EL (cell line): Measurements from ENCODE around the gene IGF2BP3.
"Not testable (repeated sequence)": the region's sequence is repeated elsewhere in the genome, so short reads cannot be mapped to it uniquely, and the experiment has no call there.

Source experiments
- DNase-seq: peaks from one replicate; pipeline ENCODE4 v3.0.0-alpha.2; 2016

The IGF2BP3 gene

DNA sequence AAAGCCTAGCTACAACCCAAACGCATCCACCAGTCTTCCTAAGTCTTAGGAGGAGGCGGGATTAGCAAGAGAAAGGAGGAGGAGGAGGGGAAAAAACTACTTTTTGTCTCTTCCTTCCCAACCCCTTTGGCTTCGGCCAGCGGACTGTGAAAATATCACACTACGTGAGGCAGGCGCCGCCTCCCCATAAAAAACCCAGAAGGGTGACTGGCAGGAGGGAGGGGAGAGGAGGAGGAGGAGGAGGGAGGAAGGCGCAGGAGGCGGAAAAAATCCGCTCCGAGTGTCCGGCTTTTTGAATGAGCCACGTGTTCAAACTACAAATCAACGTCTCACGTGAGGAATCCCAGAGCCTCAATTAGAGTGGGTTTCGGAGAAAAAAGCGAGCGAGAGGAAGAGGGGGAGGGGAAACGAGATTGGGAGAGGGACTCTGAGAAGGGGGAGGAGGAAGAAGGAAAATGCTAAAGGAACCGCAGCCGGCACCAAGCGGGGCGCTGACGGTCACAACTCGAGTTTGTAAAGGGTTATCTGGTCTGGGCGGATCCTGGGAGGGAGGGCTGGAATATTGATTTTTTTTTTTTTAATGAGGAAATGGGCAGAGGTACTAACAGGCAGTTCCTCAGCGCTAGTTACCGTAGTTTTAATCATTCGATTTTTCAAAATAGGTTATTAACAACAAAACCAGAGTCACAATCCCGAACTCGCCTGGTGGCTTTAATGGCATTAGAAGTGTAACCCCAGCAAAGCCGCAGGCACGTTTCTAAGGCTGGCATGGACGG is at the start of gene IGF2BP3:
Gene IGF2BP3 (minus strand): TSS at position 162 of the 776 bp plus-strand sequence. CDS start 381 bp downstream, outside the sequence.
- peak; percentile 98 for DNase-seq

- DNase-seq: no peak
Measured at GRCh38 chr7:23514755-23515154, 44.5 kb upstream of the IGF2BP3 start.

DNA sequence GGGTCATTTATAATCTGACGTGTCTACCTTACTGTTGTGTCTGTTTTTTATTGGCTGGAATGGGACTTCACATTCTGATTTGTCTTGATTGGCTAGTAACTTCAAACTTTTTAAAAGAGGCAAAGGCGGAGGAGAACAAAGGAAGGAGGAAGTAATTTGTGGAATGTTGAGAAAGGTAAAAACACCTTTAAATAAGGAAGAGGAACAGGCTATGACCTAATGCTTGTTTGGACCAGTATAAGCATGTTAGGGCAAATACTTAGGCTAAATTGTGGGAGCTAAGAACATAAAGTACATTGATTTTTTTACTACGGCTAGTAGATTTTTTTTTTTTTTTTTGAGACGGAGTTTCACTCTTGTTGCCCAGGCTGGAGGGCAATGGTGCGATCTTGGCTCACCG is 43.5 kb upstream of the IGF2BP3 start:
- DNase-seq: not testable (repeated sequence)

GRCh38 chr7:23494009-23494408 is 23.7 kb upstream of the IGF2BP3 start:
- no peak for DNase-seq

- no peak for DNase-seq
Measured at GRCh38 chr7:23491502-23491901, 21.2 kb upstream of the IGF2BP3 start.

- DNase-seq: peak; percentile 28
Measured at GRCh38 chr7:23490357-23491135, 20.3 kb upstream of the IGF2BP3 start.

DNA sequence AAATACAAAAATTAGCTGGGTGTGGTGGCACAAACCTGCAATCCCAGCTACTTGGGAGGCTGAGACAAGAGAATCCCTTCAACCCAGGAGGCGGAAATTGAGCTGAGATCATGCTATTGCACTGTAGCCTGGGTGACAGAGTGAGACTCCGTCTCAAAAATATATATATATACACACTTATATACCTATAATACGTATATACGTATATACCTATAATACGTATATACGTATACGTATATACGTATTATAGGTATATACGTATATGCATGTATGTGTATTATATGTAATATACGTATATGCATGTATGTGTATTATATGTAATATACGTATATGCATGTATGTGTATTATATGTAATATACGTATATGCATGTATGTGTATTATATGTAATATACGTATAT is 18.4 kb upstream of the IGF2BP3 start:
- not testable (repeated sequence) for DNase-seq

DNA sequence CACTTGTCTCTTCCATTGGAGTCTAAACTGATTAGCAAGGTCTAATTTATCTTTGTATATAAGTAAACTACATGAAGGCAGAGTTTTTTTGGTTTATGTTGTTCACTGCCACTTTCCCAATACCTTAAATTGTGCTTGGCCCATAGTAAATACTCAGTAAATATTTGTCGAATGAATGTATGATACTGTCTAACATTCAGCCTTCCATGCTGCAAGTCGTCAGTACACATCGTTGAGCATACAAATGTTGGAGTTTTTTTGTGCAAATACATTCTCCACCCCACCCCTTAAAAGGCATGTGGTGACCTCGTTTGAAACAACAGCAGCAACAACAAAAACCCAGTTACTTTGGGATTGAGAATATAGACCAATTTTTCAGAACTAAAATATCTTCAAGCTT is 17.4 kb upstream of the IGF2BP3 start:
- no peak for DNase-seq

- DNase-seq: no peak
Measured at GRCh38 chr7:23486002-23486773, 15.9 kb upstream of the IGF2BP3 start.

DNA sequence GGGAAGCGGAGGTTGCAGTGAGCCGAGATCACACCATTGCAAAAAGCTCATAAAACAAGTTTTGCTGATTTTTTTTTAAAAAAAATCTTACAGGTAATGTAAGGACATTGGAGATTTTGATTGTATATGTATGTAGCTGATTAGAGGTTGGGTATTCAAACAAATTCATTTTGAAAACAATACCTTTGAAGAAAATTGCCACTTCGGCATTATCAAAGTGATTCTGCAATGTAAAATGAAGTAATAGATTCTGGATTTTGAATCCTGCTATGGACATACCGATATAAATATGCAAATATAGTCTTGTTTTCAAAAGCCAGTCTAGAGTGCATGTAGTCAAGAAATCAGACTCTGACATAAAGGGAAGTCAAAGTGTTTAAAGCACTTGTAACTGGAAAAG is 12.4 kb upstream of the IGF2BP3 start:
- no peak for DNase-seq

GRCh38 chr7:23477962-23478866 is 7.9 kb upstream of the IGF2BP3 start:
- no peak for DNase-seq

- DNase-seq: no peak
Measured at GRCh38 chr7:23477157-23477499, 6.8 kb upstream of the IGF2BP3 start.

DNA sequence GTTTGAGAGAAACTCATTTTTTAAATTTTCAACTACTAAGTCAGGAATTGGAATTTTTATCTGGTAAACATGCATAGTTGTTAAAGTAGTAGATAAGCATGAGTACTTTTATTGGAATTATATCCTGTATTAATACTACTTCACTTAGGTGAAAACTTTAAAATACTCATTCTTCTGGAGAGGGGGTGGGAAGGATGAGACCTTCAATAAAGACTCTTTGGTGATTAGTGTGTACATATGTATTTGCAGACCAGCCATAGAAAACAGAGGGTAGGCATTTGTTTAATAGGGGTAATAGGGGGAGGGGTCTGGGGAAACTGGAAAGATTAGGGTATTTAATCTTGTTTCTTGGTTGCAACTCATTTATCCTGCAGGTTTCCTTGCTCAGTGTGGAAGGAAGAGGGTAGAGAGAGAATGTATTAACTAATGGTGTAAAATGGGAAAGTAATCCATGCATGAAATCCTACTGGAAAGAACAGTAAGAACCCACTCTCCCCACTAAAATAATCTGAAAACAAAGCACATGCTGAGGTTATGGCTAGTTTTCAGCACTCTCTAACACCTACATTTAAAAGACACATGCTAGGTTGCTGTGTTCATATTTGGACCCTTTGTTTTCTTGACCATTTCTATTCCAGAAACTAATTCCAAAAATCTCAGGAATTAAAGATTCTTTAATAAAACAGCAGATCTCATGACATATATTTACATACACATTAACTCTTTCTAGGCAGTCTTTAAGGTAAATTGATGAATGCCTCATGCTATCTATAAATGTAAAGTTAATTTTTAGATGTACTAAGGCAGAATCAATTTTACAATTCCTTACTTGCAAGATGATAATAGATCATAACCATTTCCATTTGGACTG is 6.2 kb upstream of the IGF2BP3 start:
- DNase-seq: no peak

DNA sequence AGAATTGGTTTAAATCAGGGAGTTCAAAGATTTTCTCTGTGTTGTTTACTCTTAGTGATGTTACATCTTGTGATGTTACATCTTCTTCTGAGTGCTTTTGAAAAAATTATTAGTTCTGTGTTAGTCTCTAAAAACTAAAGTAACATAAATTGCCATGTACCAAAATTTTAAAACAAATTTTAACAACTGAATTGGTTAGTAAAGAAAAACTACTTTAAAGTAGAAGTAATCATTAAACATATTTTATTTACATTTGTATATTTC is 5.2 kb upstream of the IGF2BP3 start:
- DNase-seq: no peak

- DNase-seq: peak; percentile 41
Measured at GRCh38 chr7:23474829-23475575, 4.7 kb upstream of the IGF2BP3 start.

DNA sequence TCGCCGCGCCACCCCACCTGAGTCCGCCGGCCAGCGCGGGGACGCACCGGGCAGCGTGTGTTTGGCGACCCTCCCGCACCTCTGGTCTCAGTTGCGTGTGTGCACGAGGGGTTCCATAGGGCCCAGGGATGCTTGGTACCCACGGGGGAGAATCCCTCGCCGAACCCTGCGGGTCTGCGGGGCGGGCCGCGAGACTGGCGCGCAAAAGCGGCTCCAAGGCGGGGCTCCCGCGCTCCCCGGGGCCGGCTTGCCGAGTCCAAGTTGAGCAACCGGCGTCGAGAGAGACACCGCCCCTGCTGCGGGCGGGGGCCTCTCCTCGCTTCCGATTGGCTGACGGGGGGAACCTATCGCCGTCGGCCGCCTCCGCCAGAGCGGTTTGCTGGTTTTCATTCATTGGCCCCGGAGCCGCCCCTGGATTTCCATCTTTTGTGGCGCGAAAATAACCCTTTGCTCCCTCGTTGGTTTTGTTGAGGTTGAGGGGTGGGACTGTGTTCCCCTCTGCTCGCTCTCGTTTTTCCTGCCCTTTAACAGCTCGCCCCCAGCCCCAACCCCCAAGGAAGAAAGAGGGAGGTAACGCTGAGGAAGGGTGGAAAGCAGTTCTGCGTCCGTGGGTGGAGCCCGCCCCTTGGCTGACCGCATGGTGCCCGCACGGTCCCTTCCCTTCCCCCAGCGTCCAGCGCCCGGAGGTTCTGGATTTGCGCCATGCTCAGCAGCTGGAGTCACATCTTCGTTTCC is 4.0 kb upstream of the IGF2BP3 start:
- peak; percentile 97 for DNase-seq

DNA sequence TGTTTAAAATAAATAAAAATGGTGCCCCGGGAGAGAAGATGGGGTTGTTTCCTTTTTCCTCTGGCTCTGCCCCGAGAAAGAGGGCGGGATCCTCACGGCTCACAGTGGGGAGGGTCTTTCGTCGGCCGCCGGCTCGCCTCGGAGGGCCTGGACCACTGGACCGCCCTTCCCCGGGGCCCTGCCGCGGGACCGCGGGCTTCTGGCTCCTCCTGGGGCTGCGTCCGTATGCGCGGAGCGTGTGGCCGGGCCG is 3.5 kb upstream of the IGF2BP3 start:
- DNase-seq: no peak

- DNase-seq: peak; percentile 13
Measured at GRCh38 chr7:23472956-23473843, 2.9 kb upstream of the IGF2BP3 start.

- no peak for DNase-seq
Measured at GRCh38 chr7:23472556-23472955, 2.3 kb upstream of the IGF2BP3 start.

DNA sequence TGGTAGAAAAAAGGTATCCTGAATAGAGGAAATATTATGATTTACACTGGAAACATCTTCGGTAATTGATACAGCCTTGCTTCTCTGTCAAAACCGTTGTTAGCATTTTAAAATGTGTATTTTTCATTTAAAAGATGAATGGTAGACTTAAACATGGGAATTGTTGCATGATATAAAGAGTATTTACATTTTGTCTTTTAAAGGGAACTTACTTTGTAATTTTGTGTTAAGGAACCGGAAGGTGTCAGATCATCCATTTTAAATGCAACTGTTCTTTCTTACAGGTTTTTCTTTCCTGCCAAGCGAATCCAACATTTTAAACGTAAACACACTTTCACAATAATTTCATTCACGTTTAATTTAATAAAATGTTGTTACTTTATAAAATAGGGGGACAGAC is 1.8 kb upstream of the IGF2BP3 start:
- DNase-seq: no peak
